Neural progenitor cell (in vitro differentiated cells): ENCODE measurements around the gene IFITM10.

Experiments used
- CTCF ChIP-seq: fragments of 200-600 bp; sonication (generic); IDR thresholded peaks from 2 replicates; pipeline ENCODE4 v1.5.1; 2017; ENCODE audit warnings: antibody characterized with exemption, mild to moderate bottlenecking
- EZH2 ChIP-seq: fragments of 200-600 bp; sonication (generic); IDR thresholded peaks from 2 replicates; pipeline ENCODE4 v1.6.1; 2017; ENCODE audit warnings: antibody characterized with exemption, mild to moderate bottlenecking, moderate library complexity

- TF ChIP-seq CTCF (no peak), EZH2 (no peak)
Measured at GRCh38 chr11:1781593-1781975, 31.2 kb upstream of the IFITM10 start.
